SK-N-SH (cell line): Measurements from ENCODE around the gene GALNTL6. TPM values are rescaled to one million over a fixed set of nuclear protein-coding genes. Genes with fewer than 3 reads are reported as not detected.

Source experiments
- CTCF ChIA-PET: fragments of 300-600, 350-600 bp; formaldehyde crosslinking; extraction: SDS; loops from one replicate; lab custom pipeline; 2021; lab: Yijun Ruan, JAX
- POLR2A ChIA-PET: fragments of 350-600 bp; sonication (Branson Sonifier 250); formaldehyde crosslinking; extraction: SDS; loops from one replicate; lab custom pipeline; 2020; ENCODE audit warnings: antibody characterized with exemption, inconsistent platforms; lab: Yijun Ruan, JAX
- DNase-seq: peaks from one replicate; pipeline ENCODE4 v3.0.0; 2012
- H2AFZ ChIP-seq: fragments of 200-600 bp; sonication (generic); 2 replicates; pipeline ENCODE4 v1.8.1; 2016; ENCODE audit warnings: antibody characterized with exemption, mild to moderate bottlenecking, low read depth
- H3F3A ChIP-seq: fragments of 200-600 bp; sonication (generic); replicated peaks from 2 replicates; pipeline ENCODE3; 2016; ENCODE audit warnings: antibody characterized with exemption, mild to moderate bottlenecking; ENCODE audit not compliant: insufficient read depth
- H3K27ac ChIP-seq, 2 experiments: fragments of 200-500 bp in 1 of 2; fragments of 200-600 bp in 1 of 2; sonication (Bioruptor generic) in 1 of 2; sonication (generic), shearing (Covaris generic) in 1 of 2; 2 replicates each; pipeline versions ENCODE4 v1.5.1 to v1.6.1; 2014 to 2016; ENCODE audit warnings: low read depth in 2 of 2, inconsistent platforms in 1 of 2, low read length in 1 of 2, mild to moderate bottlenecking in 1 of 2, mixed read lengths in 1 of 2
- H3K27me3 ChIP-seq: fragments of 200-600 bp; sonication (generic), shearing (Covaris generic); 2 replicates; pipeline ENCODE4 v1.6.1; 2016; ENCODE audit warnings: mixed run types; ENCODE audit not compliant: insufficient read depth
- H3K36me3 ChIP-seq, 2 experiments: fragments of 200-500 bp in 1 of 2; fragments of 200-600 bp in 1 of 2; sonication (Bioruptor generic) in 1 of 2; sonication (generic) in 1 of 2; replicated peaks in 1 of 2; 2 replicates each; pipeline versions ENCODE3 to v1.5.1; 2014 to 2016; ENCODE audit warnings: low read length in 1 of 2, mild to moderate bottlenecking in 1 of 2; ENCODE audit not compliant: insufficient read depth in 2 of 2, control insufficient read depth in 1 of 2
- H3K4me1 ChIP-seq, 2 experiments: fragments of 200-500 bp in 1 of 2; fragments of 200-600 bp in 1 of 2; sonication (Bioruptor generic) in 1 of 2; sonication (generic), shearing (Covaris generic) in 1 of 2; 2 replicates each; pipeline versions ENCODE4 v1.5.1 to v1.6.1; 2014 to 2016; ENCODE audit warnings: low read depth in 1 of 2, low read length in 1 of 2, mixed run types in 1 of 2; ENCODE audit not compliant: insufficient read depth in 2 of 2, control insufficient read depth in 1 of 2
- H3K4me2 ChIP-seq: fragments of 200-600 bp; sonication (generic), shearing (Covaris generic); 2 replicates; pipeline ENCODE4 v1.6.1; 2017; ENCODE audit warnings: mixed run types
- H3K4me3 ChIP-seq, 2 experiments: fragments of 200-500 bp in 1 of 2; fragments of 200-600 bp in 1 of 2; sonication (Bioruptor generic) in 1 of 2; sonication (generic), shearing (Covaris generic) in 1 of 2; 2 replicates each; pipeline versions ENCODE4 v1.5.1 to v1.8.1; 2014 to 2016; ENCODE audit warnings: low read depth in 2 of 2, inconsistent platforms in 1 of 2, low read length in 1 of 2, mild to moderate bottlenecking in 1 of 2, mixed read lengths in 1 of 2, moderate library complexity in 1 of 2
- H3K79me2 ChIP-seq: fragments of 200-600 bp; sonication (generic); 2 replicates; pipeline ENCODE4 v1.8.1; 2017; ENCODE audit warnings: mild to moderate bottlenecking; ENCODE audit not compliant: insufficient read depth
- H3K9ac ChIP-seq: fragments of 200-600 bp; sonication (generic); 2 replicates; pipeline ENCODE4 v1.6.1; 2017; ENCODE audit warnings: mixed run types
- H3K9me2 ChIP-seq: fragments of 200-600 bp; sonication (generic); 2 replicates; pipeline ENCODE4 v1.6.1; 2017; ENCODE audit warnings: mixed run types
- H3K9me3 ChIP-seq: fragments of 200-600 bp; sonication (generic); 2 replicates; pipeline ENCODE4 v1.6.1; 2017; ENCODE audit warnings: mixed run types, mild to moderate bottlenecking, moderate library complexity
- H4K20me1 ChIP-seq: fragments of 200-600 bp; sonication (generic); 2 replicates; pipeline ENCODE4 v1.6.1; 2017; ENCODE audit warnings: mild to moderate bottlenecking, mixed run types; ENCODE audit not compliant: insufficient read depth
- CHD2 ChIP-seq: fragments of 150-350 bp; IDR thresholded peaks from 2 replicates; pipeline ENCODE4 v1.6.1; 2018; ENCODE audit warnings: low read length; ENCODE audit not compliant: partially characterized antibody
- ELF1 ChIP-seq: IDR thresholded peaks from 2 replicates; pipeline ENCODE4 v1.4.0; 2012
- EP300 ChIP-seq, 2 experiments: IDR thresholded peaks; 2 replicates each; pipeline versions ENCODE4 v1.4.0 to v1.6.1; 2012; ENCODE audit warnings: borderline replicate concordance in 1 of 2, low read depth in 1 of 2, low read length in 1 of 2
- FOXJ3 ChIP-seq: sonication (generic); formaldehyde crosslinking; IDR thresholded peaks from 2 replicates; pipeline ENCODE4 v1.5.1; 2020; ENCODE audit warnings: mild to moderate bottlenecking, missing genetic modification reagents
- GABPA ChIP-seq: IDR thresholded peaks from 2 replicates; pipeline ENCODE4 v1.4.0; 2012; ENCODE audit warnings: low read depth, mild to moderate bottlenecking
- GATA2 ChIP-seq: sonication (generic); formaldehyde crosslinking; IDR thresholded peaks from 2 replicates; pipeline ENCODE4 v1.5.0; 2020; ENCODE audit warnings: mild to moderate bottlenecking, missing genetic modification reagents
- IRF3 ChIP-seq: fragments of 150-350 bp; IDR thresholded peaks from 2 replicates; pipeline ENCODE4 v1.6.1; 2016; ENCODE audit warnings: mild to moderate bottlenecking, low read depth, low read length
- JUND ChIP-seq: IDR thresholded peaks from 2 replicates; pipeline ENCODE4 v1.4.0; 2012
- NFIC ChIP-seq: IDR thresholded peaks from 2 replicates; pipeline ENCODE4 v1.4.0; 2012; ENCODE audit warnings: borderline replicate concordance
- NRF1 ChIP-seq: IDR thresholded peaks from 2 replicates; pipeline ENCODE4 v1.6.1; 2012; ENCODE audit warnings: low read depth, mild to moderate bottlenecking, low read length
- PBX3 ChIP-seq: IDR thresholded peaks from 2 replicates; pipeline ENCODE4; 2012
- POLR2AphosphoS5 ChIP-seq: IDR thresholded peaks from 2 replicates; pipeline ENCODE4 v1.6.1; 2012; ENCODE audit warnings: low read depth, low read length
- RAD21 ChIP-seq: IDR thresholded peaks from 2 replicates; pipeline ENCODE4 v1.6.1; 2012; ENCODE audit warnings: mild to moderate bottlenecking, low read length
- REST ChIP-seq: IDR thresholded peaks from 2 replicates; pipeline ENCODE4 v1.6.1; 2012; ENCODE audit warnings: mild to moderate bottlenecking, low read depth, low read length, moderate library complexity
- RFX5 ChIP-seq: IDR thresholded peaks from 2 replicates; pipeline ENCODE4 v1.6.1; 2012; ENCODE audit warnings: mild to moderate bottlenecking, improper control_type of control experiment, low read length
- RXRA ChIP-seq: IDR thresholded peaks from 2 replicates; pipeline ENCODE4 v1.4.0; 2012; ENCODE audit warnings: low read depth, mild to moderate bottlenecking, borderline replicate concordance
- SIN3A ChIP-seq: IDR thresholded peaks from 2 replicates; pipeline ENCODE4 v1.6.1; 2012; ENCODE audit warnings: low read depth, mild to moderate bottlenecking, low read length, moderate library complexity, borderline replicate concordance
- SMC3 ChIP-seq: IDR thresholded peaks from 2 replicates; pipeline ENCODE4 v1.6.1; 2012; ENCODE audit warnings: low read depth, low read length, improper control_type of control experiment
- TAF1 ChIP-seq: IDR thresholded peaks from 2 replicates; pipeline ENCODE4 v1.6.1; 2012; ENCODE audit warnings: low read depth, mild to moderate bottlenecking, low read length, moderate library complexity, borderline replicate concordance
- TEAD4 ChIP-seq: IDR thresholded peaks from 2 replicates; pipeline ENCODE4 v1.4.0; 2012; ENCODE audit warnings: mild to moderate bottlenecking, borderline replicate concordance; ENCODE audit not compliant: insufficient read depth
- USF1 ChIP-seq: IDR thresholded peaks from 2 replicates; pipeline ENCODE4 v1.4.0; 2012; ENCODE audit warnings: low read depth, borderline replicate concordance
- WGBS: methylation state at CpG from one replicate; pipeline ENCODE4 v1.1.6; 2017; ENCODE audit warnings: low lambda C conversion rate; 5-methylcytosine and 5-hydroxymethylcytosine counted together
- polyA plus RNA-seq, 3 experiments: library from polyadenylated mRNA; depleted of rRNA; stranded (reverse); fragments of >200 nt; gene quantifications; 2 replicates each; pipeline ENCODE4 v1.2.3, GENCODE V29; 2012

Gene GALNTL6
- polyA plus RNA-seq, 1 of the 3 experiments (the other 2 are of a cell fraction), result 0.07 TPM

- Histone ChIP-seq H3K27ac (no peak overlapping the region), H3K9me3 (no peaks in the 10 kb centered on the region), H3K27me3 (no peaks in the 10 kb centered on the region), H3K4me3 (no peak overlapping the region), H4K20me1 (no peaks in the 10 kb centered on the region), H3K9me2 (no peaks in the 10 kb centered on the region), H3K9ac (no peak overlapping the region), H3K4me2 (no peak overlapping the region), H3K79me2 (no peaks in the 10 kb centered on the region), H3F3A (no peaks in the 10 kb centered on the region), H2AFZ (no peak overlapping the region), H3K4me1 (no peaks in the 10 kb centered on the region; a peak in 2 of 4 replicates), H3K36me3 (no peaks in the 10 kb centered on the region)
- CTCF ChIA-PET, result no interaction called here
- no peak for DNase-seq
- TF ChIP-seq USF1 (no peak), GABPA (no peak), CHD2 (no peak), IRF3 (no peak), GATA2 (CRISPR knock-in tag) (no peak), TEAD4 (no peak), EP300 (IDR thresholded peaks at IDR 0.05; ENCODE audit: borderline replicate concordance in 1 of 2, low read depth in 1 of 2, low read length in 1 of 2) (no peak), SMC3 (no peak), RAD21 (no peak), ELF1 (no peak), RFX5 (no peak), NRF1 (no peak), POLR2AphosphoS5 (no peak), TAF1 (no peak), RXRA (no peak), NFIC (no peak)
- POLR2A ChIA-PET, result no interaction called here
- 62% methylated on average over 3 of the region's 3 CpGs for WGBS
Observed at GRCh38 chr4:172822331-172822730, 1009.1 kb downstream of the GALNTL6 start.

- Histone ChIP-seq H3K36me3 (no peaks in the 10 kb centered on the region), H3K27ac (no peak overlapping the region), H3K9me2 (no peaks in the 10 kb centered on the region), H3K9me3 (no peaks in the 10 kb centered on the region), H3K4me3 (no peak overlapping the region), H2AFZ (no peak overlapping the region), H3K27me3 (no peaks in the 10 kb centered on the region), H3K79me2 (no peaks in the 10 kb centered on the region), H3K9ac (no peak overlapping the region), H3K4me1 (no peaks in the 10 kb centered on the region; a peak in 1 of 4 replicates), H3K4me2 (peak overlapping the region; percentile 33; the same call in 1 of the 2 replicates), H3F3A (no peaks in the 10 kb centered on the region), H4K20me1 (no peaks in the 10 kb centered on the region)
- WGBS, result 15% methylated on average over 2 of the region's 5 CpGs
- ChIA-PET POLR2A (no interaction called here), CTCF (no interaction called here)
- no peak for DNase-seq
- TF ChIP-seq FOXJ3 (CRISPR knock-in tag) (no peak), IRF3 (no peak), POLR2AphosphoS5 (no peak), EP300 (IDR thresholded peaks at IDR 0.05; ENCODE audit: borderline replicate concordance in 1 of 2, low read depth in 1 of 2, low read length in 1 of 2) (no peak), REST (no peak), PBX3 (no peak), JUND (no peak), ELF1 (no peak), SIN3A (no peak), USF1 (no peak), RFX5 (no peak), CHD2 (no peak)
Observed at GRCh38 chr4:172826346-172826745, 1013.1 kb downstream of the GALNTL6 start.
